ENCODE measurements around the gene CHTOP.
"Not testable (repeated sequence)": the region's sequence is repeated elsewhere in the genome, so short reads cannot be mapped to it uniquely, and the experiment has no call there.

Gene CHTOP

DNA sequence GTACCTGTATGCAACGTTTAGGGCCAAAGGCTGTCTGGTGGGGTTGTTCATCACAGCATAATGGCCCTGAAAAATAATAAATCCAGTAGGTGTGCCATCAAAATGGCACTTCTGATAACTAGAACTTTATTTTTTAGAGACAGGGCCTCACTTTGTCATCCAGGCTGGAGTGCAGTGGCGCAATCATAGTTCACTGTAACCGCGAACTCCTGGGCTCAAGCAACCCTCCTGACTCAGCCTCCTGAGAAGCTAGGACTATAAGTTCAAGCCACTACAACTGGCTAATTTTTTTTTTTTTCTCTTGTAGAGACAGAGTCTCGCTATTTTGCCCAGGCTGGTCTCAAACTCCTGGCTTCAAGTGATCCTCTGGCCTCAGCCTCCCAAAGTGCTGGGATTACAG lies 29.3 kb downstream of the CHTOP start:
- DNase-seq (ENCODE audit: low spot score): no peak
- in situ Hi-C loops (cut with MboI; ENCODE audit: low pct_unique_long_range_greater_than_20kb, low sequenced_read_pairs, unreplicated experiment): no loop called here

DNA sequence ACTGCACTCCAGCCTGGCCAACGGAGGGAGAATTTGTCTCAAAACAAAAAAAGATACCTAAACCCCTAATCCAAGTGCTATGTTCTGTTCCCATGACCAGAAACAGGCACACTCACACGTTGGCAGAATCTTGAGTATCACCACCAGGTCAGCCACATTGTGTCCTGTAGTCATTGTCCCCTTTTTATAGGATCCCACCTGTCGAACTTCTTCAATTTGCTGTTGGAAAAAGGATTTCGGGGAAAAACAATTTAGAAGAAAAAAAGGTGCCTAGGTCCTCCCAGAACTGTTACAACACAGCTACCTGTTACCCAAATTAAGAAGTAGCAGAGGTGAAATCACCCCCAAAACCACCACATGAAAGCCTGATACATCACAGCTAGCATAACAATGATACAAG lies 33.6 kb downstream of the CHTOP start:
- in situ Hi-C loops (cut with MboI; ENCODE audit: low pct_unique_long_range_greater_than_20kb, low sequenced_read_pairs, unreplicated experiment): no loop called here
- DNase-seq (ENCODE audit: low spot score): no peak
- TF ChIP-seq, protein P1, sequence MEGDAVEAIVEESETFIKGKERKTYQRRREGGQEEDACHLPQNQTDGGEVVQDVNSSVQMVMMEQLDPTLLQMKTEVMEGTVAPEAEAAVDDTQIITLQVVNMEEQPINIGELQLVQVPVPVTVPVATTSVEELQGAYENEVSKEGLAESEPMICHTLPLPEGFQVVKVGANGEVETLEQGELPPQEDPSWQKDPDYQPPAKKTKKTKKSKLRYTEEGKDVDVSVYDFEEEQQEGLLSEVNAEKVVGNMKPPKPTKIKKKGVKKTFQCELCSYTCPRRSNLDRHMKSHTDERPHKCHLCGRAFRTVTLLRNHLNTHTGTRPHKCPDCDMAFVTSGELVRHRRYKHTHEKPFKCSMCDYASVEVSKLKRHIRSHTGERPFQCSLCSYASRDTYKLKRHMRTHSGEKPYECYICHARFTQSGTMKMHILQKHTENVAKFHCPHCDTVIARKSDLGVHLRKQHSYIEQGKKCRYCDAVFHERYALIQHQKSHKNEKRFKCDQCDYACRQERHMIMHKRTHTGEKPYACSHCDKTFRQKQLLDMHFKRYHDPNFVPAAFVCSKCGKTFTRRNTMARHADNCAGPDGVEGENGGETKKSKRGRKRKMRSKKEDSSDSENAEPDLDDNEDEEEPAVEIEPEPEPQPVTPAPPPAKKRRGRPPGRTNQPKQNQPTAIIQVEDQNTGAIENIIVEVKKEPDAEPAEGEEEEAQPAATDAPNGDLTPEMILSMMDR (IDR thresholded peaks at IDR 0.05; ENCODE audit: extremely low read depth, insufficient read depth, missing control alignments): no peak

More for the DNA sequence above, 29.3 kb downstream of the CHTOP start:
- TF ChIP-seq, protein P1 (IDR thresholded peaks at IDR 0.05; ENCODE audit: extremely low read depth, insufficient read depth, missing control alignments): no peak

DNA sequence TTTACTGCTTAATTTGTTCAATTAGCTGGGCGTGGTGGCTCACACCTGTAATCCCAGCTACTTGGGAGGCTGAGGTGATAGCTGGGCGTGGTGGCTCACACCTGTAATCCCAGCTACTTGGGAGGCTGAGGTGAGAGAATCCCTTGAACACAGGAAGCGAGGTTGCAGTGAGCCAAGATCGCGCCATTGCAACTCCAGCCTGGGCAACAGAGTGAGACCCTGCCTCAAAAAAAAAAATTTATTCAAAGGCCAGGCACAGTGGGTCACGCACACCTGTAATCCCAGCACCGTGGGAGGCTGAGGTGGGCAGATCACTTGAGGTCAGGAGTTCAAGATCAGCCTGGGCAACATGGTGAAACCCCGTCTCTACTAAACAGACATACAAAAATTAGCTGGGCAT lies 34.8 kb downstream of the CHTOP start:
- DNase-seq (ENCODE audit: low spot score); in situ Hi-C loops (cut with MboI; ENCODE audit: low pct_unique_long_range_greater_than_20kb, low sequenced_read_pairs, unreplicated experiment): not testable (repeated sequence)

DNA sequence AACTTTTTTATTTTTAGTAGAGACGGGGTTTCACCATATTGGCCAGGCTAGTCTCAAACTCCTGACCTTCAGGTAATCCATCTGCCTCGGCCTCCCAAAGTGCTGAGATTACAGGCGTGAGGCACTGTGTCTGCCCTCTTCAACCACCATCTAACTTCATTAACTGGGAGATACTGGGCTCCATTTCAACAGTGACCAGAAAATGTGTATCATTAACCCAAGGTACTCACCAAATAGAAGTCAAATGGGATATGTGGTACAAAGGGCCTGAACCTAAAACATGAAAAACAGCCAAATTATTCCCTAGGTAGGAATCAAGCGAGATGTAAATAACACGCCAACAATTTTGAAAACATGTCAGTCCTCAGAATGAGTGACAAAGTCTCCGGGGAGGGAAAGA lies 35.7 kb downstream of the CHTOP start:
- TF ChIP-seq, protein P1 (IDR thresholded peaks at IDR 0.05; ENCODE audit: extremely low read depth, insufficient read depth, missing control alignments): no peak
- in situ Hi-C loops (cut with MboI; ENCODE audit: low pct_unique_long_range_greater_than_20kb, low sequenced_read_pairs, unreplicated experiment): loop anchor here (10.0 kb wide), 2 partner anchors 75 to 315 kb away; partner anchors contain the start of gene RAB13
- no peak for DNase-seq (ENCODE audit: low spot score)

DNA sequence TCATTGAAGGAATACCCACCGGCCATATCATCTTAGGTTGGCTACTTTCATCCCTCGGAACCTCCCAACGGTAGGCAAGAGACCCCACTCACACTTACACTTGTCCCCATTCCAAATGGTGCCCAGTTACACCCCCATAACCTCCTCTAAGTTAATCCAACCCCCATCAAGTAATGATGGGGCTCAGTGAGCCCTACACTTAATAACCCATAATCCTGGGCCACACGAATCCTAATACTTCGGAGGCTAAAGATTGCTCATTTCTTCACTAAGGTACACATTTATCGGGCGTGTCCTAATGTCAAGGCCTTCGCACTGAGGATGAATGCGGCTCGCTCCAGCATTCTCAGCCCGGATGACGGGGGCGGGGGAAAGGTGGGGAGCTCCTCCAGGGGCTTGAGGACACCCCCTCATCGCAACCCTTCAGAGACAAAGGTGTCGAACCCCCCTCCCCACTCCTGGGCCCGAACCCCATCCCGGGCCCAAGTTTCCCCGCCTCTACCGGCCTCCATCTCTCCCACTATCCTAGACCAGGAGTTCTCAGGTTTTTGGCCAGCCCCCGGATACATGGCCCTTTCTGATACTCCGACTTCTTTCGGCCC lies 36.5 kb downstream of the CHTOP start:
- TF ChIP-seq, protein P1 (IDR thresholded peaks at IDR 0.05; ENCODE audit: extremely low read depth, insufficient read depth, missing control alignments): no peak
- in situ Hi-C loops (cut with MboI; ENCODE audit: low pct_unique_long_range_greater_than_20kb, low sequenced_read_pairs, unreplicated experiment): loop anchor here (10.0 kb wide), 2 partner anchors 74 to 314 kb away; partner anchors contain the start of gene RAB13
- no peak for DNase-seq (ENCODE audit: low spot score)

DNA sequence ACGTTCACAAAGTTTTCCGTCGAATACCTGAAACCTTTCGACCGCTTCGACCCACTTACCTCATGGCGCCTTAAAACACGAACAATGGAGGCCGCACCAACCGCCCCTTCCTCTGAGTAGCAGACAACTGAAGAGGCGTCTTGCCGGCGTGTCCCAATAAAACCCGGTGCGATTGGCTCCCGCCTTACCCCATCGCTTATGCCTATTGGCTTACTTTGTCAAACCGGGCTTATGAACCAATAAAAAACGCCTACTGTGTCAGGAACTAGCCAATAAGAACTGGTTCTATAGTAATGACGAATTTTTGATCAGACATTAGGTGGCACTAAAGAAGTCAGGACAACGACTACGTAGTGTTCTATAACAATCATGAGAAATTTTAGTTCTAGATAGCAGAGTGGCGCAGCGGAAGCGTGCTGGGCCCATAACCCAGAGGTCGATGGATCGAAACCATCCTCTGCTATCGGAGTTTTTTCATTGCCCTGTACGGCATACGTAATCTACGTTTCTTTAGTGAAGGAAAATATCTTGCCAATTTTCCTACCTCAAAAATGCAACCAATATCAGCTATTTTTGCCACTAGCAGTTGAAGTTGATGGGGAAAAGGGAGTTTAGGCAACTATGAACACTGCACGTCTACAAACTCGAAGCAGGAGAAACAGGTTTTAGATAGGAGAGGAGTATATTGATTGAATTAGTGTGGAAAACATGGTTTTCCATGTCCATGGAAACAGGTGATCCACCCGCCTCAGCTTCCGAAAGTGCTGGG lies 37.2 kb downstream of the CHTOP start, which contains the start of gene ILF2:
Gene ILF2, minus strand, starts transcription at position 135 of the 769 bp plus-strand sequence. Its CDS starts 71 bp downstream, at position 64.
- TF ChIP-seq, protein P1 (IDR thresholded peaks at IDR 0.05; ENCODE audit: extremely low read depth, insufficient read depth, missing control alignments): peak; percentile 33
- in situ Hi-C loops (cut with MboI; ENCODE audit: low pct_unique_long_range_greater_than_20kb, low sequenced_read_pairs, unreplicated experiment): loop anchor here (10.0 kb wide), 2 partner anchors 74 to 314 kb away; partner anchors contain the start of gene RAB13
- peak; percentile 96 for DNase-seq (ENCODE audit: low spot score)

DNA sequence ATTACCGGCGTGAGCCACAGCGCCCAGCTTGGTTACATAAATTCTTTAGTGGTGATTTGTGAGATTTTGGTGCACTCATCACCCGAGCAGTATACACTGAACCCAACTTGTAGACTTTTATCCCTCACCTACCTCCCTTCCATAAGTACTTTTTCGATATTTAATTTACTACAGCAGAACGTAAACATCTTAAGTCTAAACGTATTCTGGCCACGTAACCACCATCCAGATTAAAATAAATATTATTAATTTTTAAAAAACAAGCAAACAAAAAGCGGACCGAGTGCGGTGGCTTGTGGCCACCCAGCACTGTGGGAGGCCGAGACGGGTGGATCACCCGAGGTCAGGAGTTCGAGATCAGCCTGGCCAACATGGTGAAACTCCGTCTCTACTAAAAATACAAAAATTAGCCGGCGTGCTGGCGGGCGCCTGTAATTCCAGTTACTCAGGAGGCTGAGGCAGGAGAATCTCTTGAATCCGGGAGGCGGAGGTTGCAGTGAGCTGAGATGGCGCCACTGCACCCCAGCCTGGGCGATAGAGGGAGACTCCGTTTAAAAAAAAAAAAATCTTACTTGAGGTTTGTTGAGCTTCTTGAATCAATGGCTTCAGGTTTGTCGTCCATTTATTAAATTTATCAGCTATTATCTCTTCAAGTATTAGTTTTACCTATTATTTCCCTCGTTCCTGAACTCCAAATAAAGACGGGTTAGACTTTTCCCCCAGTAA lies 37.9 kb downstream of the CHTOP start:
- in situ Hi-C loops (cut with MboI; ENCODE audit: low pct_unique_long_range_greater_than_20kb, low sequenced_read_pairs, unreplicated experiment): loop anchor here (10.0 kb wide), 2 partner anchors 73 to 313 kb away; partner anchors contain the start of gene RAB13
- not testable (repeated sequence) for DNase-seq (ENCODE audit: low spot score)
